ENCODE results near the gene TNFRSF18. TPM values are rescaled to one million over a fixed set of nuclear protein-coding genes. Genes with fewer than 3 reads are reported as not detected.

Gene TNFRSF18
- total and polyA plus RNA-seq, 3 donors from 2014 or later, result 0.67 TPM; not detected in 2

- intact Hi-C loops (cut with DNase I; ENCODE audit: low total_unique reads), result no loop called here
- no peak overlapping the region for H3K4me3 ChIP-seq
- no peak for DNase-seq
- no peaks in the 10 kb centered on the region for H3K9me3 ChIP-seq
- H3K36me3 ChIP-seq (ENCODE audit: low read depth, missing control alignments), result no peaks in the 10 kb centered on the region
- TF ChIP-seq, protein P1, sequence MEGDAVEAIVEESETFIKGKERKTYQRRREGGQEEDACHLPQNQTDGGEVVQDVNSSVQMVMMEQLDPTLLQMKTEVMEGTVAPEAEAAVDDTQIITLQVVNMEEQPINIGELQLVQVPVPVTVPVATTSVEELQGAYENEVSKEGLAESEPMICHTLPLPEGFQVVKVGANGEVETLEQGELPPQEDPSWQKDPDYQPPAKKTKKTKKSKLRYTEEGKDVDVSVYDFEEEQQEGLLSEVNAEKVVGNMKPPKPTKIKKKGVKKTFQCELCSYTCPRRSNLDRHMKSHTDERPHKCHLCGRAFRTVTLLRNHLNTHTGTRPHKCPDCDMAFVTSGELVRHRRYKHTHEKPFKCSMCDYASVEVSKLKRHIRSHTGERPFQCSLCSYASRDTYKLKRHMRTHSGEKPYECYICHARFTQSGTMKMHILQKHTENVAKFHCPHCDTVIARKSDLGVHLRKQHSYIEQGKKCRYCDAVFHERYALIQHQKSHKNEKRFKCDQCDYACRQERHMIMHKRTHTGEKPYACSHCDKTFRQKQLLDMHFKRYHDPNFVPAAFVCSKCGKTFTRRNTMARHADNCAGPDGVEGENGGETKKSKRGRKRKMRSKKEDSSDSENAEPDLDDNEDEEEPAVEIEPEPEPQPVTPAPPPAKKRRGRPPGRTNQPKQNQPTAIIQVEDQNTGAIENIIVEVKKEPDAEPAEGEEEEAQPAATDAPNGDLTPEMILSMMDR (IDR thresholded peaks at IDR 0.05), result no peak
- no peak for TF ChIP-seq POLR2A (IDR thresholded peaks at IDR 0.05)
- no peaks in the 10 kb centered on the region for H3K27me3 ChIP-seq
- H3K27ac ChIP-seq, result no peak overlapping the region
- WGBS, 2 donors, result 53 to 64% methylated on average over 4 of the region's 4 CpGs
- peaks cover 8% of the 10 kb centered on the region for H3K4me1 ChIP-seq
Measured at GRCh38 chr1:1153874-1154273, 52.5 kb downstream of the TNFRSF18 start.

MicroRNA genes within 50 kb of the gene (microRNA counts, 767-probe panel; counts per million panel counts)
- microRNA hsa-miR-200a-3p (0 to 152 counts per million in 2 donors), microRNA hsa-miR-200b-3p (0 to 152 counts per million in 2 donors), microRNA hsa-miR-429 (0 to 152 counts per million in 2 donors)

Small RNA genes lying within 50 kb of the gene (microRNA-seq; reads per million reads assigned to microRNA genes)
- gene MIR200A (ENCODE audit: borderline number of aligned reads in 2 of 2, borderline replicate concordance in 1 of 2) (7.0 to 18.0 reads per million in 2 donors), gene MIR200B (ENCODE audit: borderline number of aligned reads in 2 of 2, borderline replicate concordance in 1 of 2) (79.4 to 80.6 reads per million in 2 donors), gene MIR429 (ENCODE audit: borderline number of aligned reads in 2 of 2, borderline replicate concordance in 1 of 2) (4.8 to 4.9 reads per million in 2 donors)

Small RNA genes lying within 50 kb of the gene (small RNA-seq; reads per million reads assigned to genes)
- 0.09 reads per million in 2 donors for gene MIR200A
- 0.47 to 1.6 reads per million in 2 donors for gene MIR200B
- 0 reads per million in 2 donors for gene MIR429

Other genes starting within 250 kb of the TNFRSF18 start
- 10 to 100 TPM; 82.5 to 94.0 TPM for gene NOC2L, start 247.3 kb downstream of the TNFRSF18 start, total RNA-seq
- 78.3 TPM for gene NOC2L, start 247.3 kb downstream of the TNFRSF18 start, polyA plus RNA-seq (ENCODE audit: insufficient read depth, low read depth, low replicate concordance)
- gene KLHL17, start 246.0 kb downstream of the TNFRSF18 start, total RNA-seq, result 10 to 100 TPM; 34.9 to 36.4 TPM
- gene KLHL17, start 246.0 kb downstream of the TNFRSF18 start, polyA plus RNA-seq (ENCODE audit: insufficient read depth, low read depth, low replicate concordance), result 16.0 TPM
- gene PLEKHN1, start 240.1 kb downstream of the TNFRSF18 start, total RNA-seq, result under 1 TPM; 0.47 to 0.56 TPM
- gene PLEKHN1, start 240.1 kb downstream of the TNFRSF18 start, polyA plus RNA-seq (ENCODE audit: insufficient read depth, low read depth, low replicate concordance), result 0.21 TPM
- gene PERM1, start 224.5 kb downstream of the TNFRSF18 start, total RNA-seq, result 1 to 10 TPM; 3.2 to 4.9 TPM
- gene PERM1, start 224.5 kb downstream of the TNFRSF18 start, polyA plus RNA-seq (ENCODE audit: insufficient read depth, low read depth, low replicate concordance), result 0.65 TPM
- gene HES4, start 206.5 kb downstream of the TNFRSF18 start, total RNA-seq, result 10 to 100 TPM; 26.4 to 27.5 TPM
- 2.3 TPM for gene HES4, start 206.5 kb downstream of the TNFRSF18 start, polyA plus RNA-seq (ENCODE audit: insufficient read depth, low read depth, low replicate concordance)
- gene ISG15, start 193.1 kb downstream of the TNFRSF18 start, total RNA-seq, result 10 to 100 TPM; 22.8 to 24.0 TPM
- 16.6 TPM for gene ISG15, start 193.1 kb downstream of the TNFRSF18 start, polyA plus RNA-seq (ENCODE audit: insufficient read depth, low read depth, low replicate concordance)
- 100 to 1,000 TPM in 1 of 2 donors, 10 to 100 TPM in 1; 99.4 to 108 TPM for gene AGRN, start 186.5 kb downstream of the TNFRSF18 start, total RNA-seq
- gene AGRN, start 186.5 kb downstream of the TNFRSF18 start, polyA plus RNA-seq (ENCODE audit: insufficient read depth, low read depth, low replicate concordance), result 48.9 TPM
- gene RNF223, start 132.3 kb downstream of the TNFRSF18 start, total RNA-seq, result under 1 TPM; 0.19 to 0.31 TPM
- gene RNF223, start 132.3 kb downstream of the TNFRSF18 start, polyA plus RNA-seq (ENCODE audit: insufficient read depth, low read depth, low replicate concordance), result not detected
- gene C1orf159, start 90.5 kb downstream of the TNFRSF18 start, total RNA-seq, result 10 to 100 TPM; 50.7 to 68.3 TPM
- 40.7 TPM for gene C1orf159, start 90.5 kb downstream of the TNFRSF18 start, polyA plus RNA-seq (ENCODE audit: insufficient read depth, low read depth, low replicate concordance)
- 10 to 100 TPM; 20.4 to 58.0 TPM for gene TTLL10, start 32.7 kb downstream of the TNFRSF18 start, total RNA-seq
- gene TTLL10, start 32.7 kb downstream of the TNFRSF18 start, polyA plus RNA-seq (ENCODE audit: insufficient read depth, low read depth, low replicate concordance), result 44.9 TPM
- gene TNFRSF4, start 7.6 kb upstream of the TNFRSF18 start, total RNA-seq, result 1 to 10 TPM in 1 of 2 donors, under 1 TPM in 1; 0.87 to 1.4 TPM
- gene TNFRSF4, start 7.6 kb upstream of the TNFRSF18 start, polyA plus RNA-seq (ENCODE audit: insufficient read depth, low read depth, low replicate concordance), result 0.80 TPM
- 100 to 1,000 TPM; 146 to 158 TPM for gene SDF4, start 25.4 kb upstream of the TNFRSF18 start, total RNA-seq
- 167 TPM for gene SDF4, start 25.4 kb upstream of the TNFRSF18 start, polyA plus RNA-seq (ENCODE audit: insufficient read depth, low read depth, low replicate concordance)
- 10 to 100 TPM; 26.1 to 37.3 TPM for gene B3GALT6, start 25.6 kb upstream of the TNFRSF18 start, total RNA-seq
- gene B3GALT6, start 25.6 kb upstream of the TNFRSF18 start, polyA plus RNA-seq (ENCODE audit: insufficient read depth, low read depth, low replicate concordance), result 8.5 TPM
- gene C1QTNF12, start 40.1 kb upstream of the TNFRSF18 start, total RNA-seq, result 1 to 10 TPM; 4.7 to 7.7 TPM
- gene C1QTNF12, start 40.1 kb upstream of the TNFRSF18 start, polyA plus RNA-seq (ENCODE audit: insufficient read depth, low read depth, low replicate concordance), result 2.7 TPM
- gene UBE2J2, start 67.3 kb upstream of the TNFRSF18 start, total RNA-seq, result 100 to 1,000 TPM; 133 to 139 TPM
- 203 TPM for gene UBE2J2, start 67.3 kb upstream of the TNFRSF18 start, polyA plus RNA-seq (ENCODE audit: insufficient read depth, low read depth, low replicate concordance)
- 10 to 100 TPM; 49.9 to 58.7 TPM for gene SCNN1D, start 73.8 kb upstream of the TNFRSF18 start, total RNA-seq
- gene SCNN1D, start 73.8 kb upstream of the TNFRSF18 start, polyA plus RNA-seq (ENCODE audit: insufficient read depth, low read depth, low replicate concordance), result 21.0 TPM
- gene ACAP3, start 101.3 kb upstream of the TNFRSF18 start, total RNA-seq, result 10 to 100 TPM; 53.0 to 62.7 TPM
- gene ACAP3, start 101.3 kb upstream of the TNFRSF18 start, polyA plus RNA-seq (ENCODE audit: insufficient read depth, low read depth, low replicate concordance), result 16.8 TPM
- 10 to 100 TPM; 35.4 to 39.0 TPM for gene PUSL1, start 102.0 kb upstream of the TNFRSF18 start, total RNA-seq
- gene PUSL1, start 102.0 kb upstream of the TNFRSF18 start, polyA plus RNA-seq (ENCODE audit: insufficient read depth, low read depth, low replicate concordance), result 12.4 TPM
- 100 to 1,000 TPM; 220 to 232 TPM for gene INTS11, start 118.1 kb upstream of the TNFRSF18 start, total RNA-seq
- 213 TPM for gene INTS11, start 118.1 kb upstream of the TNFRSF18 start, polyA plus RNA-seq (ENCODE audit: insufficient read depth, low read depth, low replicate concordance)
- gene CPTP, start 118.2 kb upstream of the TNFRSF18 start, total RNA-seq, result 10 to 100 TPM; 64.4 to 82.3 TPM
- gene CPTP, start 118.2 kb upstream of the TNFRSF18 start, polyA plus RNA-seq (ENCODE audit: insufficient read depth, low read depth, low replicate concordance), result 129 TPM
- 1 to 10 TPM; 1.5 TPM for gene TAS1R3, start 124.7 kb upstream of the TNFRSF18 start, total RNA-seq
- gene TAS1R3, start 124.7 kb upstream of the TNFRSF18 start, polyA plus RNA-seq (ENCODE audit: insufficient read depth, low read depth, low replicate concordance), result 0.66 TPM
- gene DVL1, start 142.8 kb upstream of the TNFRSF18 start, total RNA-seq, result 100 to 1,000 TPM; 169 to 183 TPM
- gene DVL1, start 142.8 kb upstream of the TNFRSF18 start, polyA plus RNA-seq (ENCODE audit: insufficient read depth, low read depth, low replicate concordance), result 65.8 TPM
- 100 to 1,000 TPM in 1 of 2 donors, 10 to 100 TPM in 1; 60.2 to 102 TPM for gene MXRA8, start 152.0 kb upstream of the TNFRSF18 start, total RNA-seq
- 63.3 TPM for gene MXRA8, start 152.0 kb upstream of the TNFRSF18 start, polyA plus RNA-seq (ENCODE audit: insufficient read depth, low read depth, low replicate concordance)
- 100 to 1,000 TPM; 224 to 328 TPM for gene AURKAIP1, start 168.6 kb upstream of the TNFRSF18 start, total RNA-seq
- 313 TPM for gene AURKAIP1, start 168.6 kb upstream of the TNFRSF18 start, polyA plus RNA-seq (ENCODE audit: insufficient read depth, low read depth, low replicate concordance)
- 100 to 1,000 TPM; 204 to 209 TPM for gene CCNL2, start 192.7 kb upstream of the TNFRSF18 start, total RNA-seq
- gene CCNL2, start 192.7 kb upstream of the TNFRSF18 start, polyA plus RNA-seq (ENCODE audit: insufficient read depth, low read depth, low replicate concordance), result 90.9 TPM
- 100 to 1,000 TPM; 104 to 123 TPM for gene MRPL20, start 200.7 kb upstream of the TNFRSF18 start, total RNA-seq
- 110 TPM for gene MRPL20, start 200.7 kb upstream of the TNFRSF18 start, polyA plus RNA-seq (ENCODE audit: insufficient read depth, low read depth, low replicate concordance)
- 10 to 100 TPM; 10.4 to 14.7 TPM for gene ANKRD65, start 214.7 kb upstream of the TNFRSF18 start, total RNA-seq
- gene ANKRD65, start 214.7 kb upstream of the TNFRSF18 start, polyA plus RNA-seq (ENCODE audit: insufficient read depth, low read depth, low replicate concordance), result 10.0 TPM
- gene VWA1, start 229.1 kb upstream of the TNFRSF18 start, total RNA-seq, result 10 to 100 TPM; 64.0 to 90.6 TPM
- gene VWA1, start 229.1 kb upstream of the TNFRSF18 start, polyA plus RNA-seq (ENCODE audit: insufficient read depth, low read depth, low replicate concordance), result 46.6 TPM
- gene ATAD3C, start 243.1 kb upstream of the TNFRSF18 start, total RNA-seq, result 1 to 10 TPM; 1.3 to 3.0 TPM
- gene ATAD3C, start 243.1 kb upstream of the TNFRSF18 start, polyA plus RNA-seq (ENCODE audit: insufficient read depth, low read depth, low replicate concordance), result 1.5 TPM

Data from testis (tissue), 3 donors.